HAP-1 (cell line): ENCODE results near the gene CNNM2.
"Not testable (repeated sequence)": the region's sequence is repeated elsewhere in the genome, so short reads cannot be mapped to it uniquely, and the experiment has no call there.

ENCODE experiments used
- DNase-seq, 2 experiments: peaks; one replicate each; pipeline ENCODE4 v3.0.0-alpha.2; 2016 to 2020; ENCODE audit warnings: low spot score in 2 of 2
- H3K27me3 ChIP-seq: fragments of 250-450 bp; sonication (Bioruptor Pico); 2 replicates; pipeline ENCODE4 v1.5.1; 2020; ENCODE audit warnings: low read depth, mild to moderate bottlenecking, moderate library complexity
- H3K36me3 ChIP-seq: fragments of 250-450 bp; sonication (Bioruptor Pico); replicated peaks from 2 replicates; pipeline ENCODE4 v1.5.1; 2020; ENCODE audit warnings: mild to moderate bottlenecking
- H3K4me1 ChIP-seq: fragments of 250-450 bp; sonication (Bioruptor Pico); 2 replicates; pipeline ENCODE4 v1.5.1; 2020; ENCODE audit warnings: mild to moderate bottlenecking
- H3K4me3 ChIP-seq: fragments of 250-450 bp; sonication (Bioruptor Pico); 2 replicates; pipeline ENCODE4 v1.5.1; 2020; ENCODE audit warnings: mild to moderate bottlenecking, moderate library complexity
- H3K9me3 ChIP-seq: fragments of 250-450 bp; sonication (Bioruptor Pico); 2 replicates; pipeline ENCODE4 v1.5.1; 2020; ENCODE audit warnings: mild to moderate bottlenecking, moderate library complexity
- in situ Hi-C: fragments of 300-500 bp; cut with MboI; formaldehyde crosslinking; loops from 3 replicates; pipeline ENCODE4 v1.14.3; 2020; ENCODE audit warnings: low sequenced_read_pairs, inconsistent platforms, mixed read lengths

CNNM2 gene

DNA sequence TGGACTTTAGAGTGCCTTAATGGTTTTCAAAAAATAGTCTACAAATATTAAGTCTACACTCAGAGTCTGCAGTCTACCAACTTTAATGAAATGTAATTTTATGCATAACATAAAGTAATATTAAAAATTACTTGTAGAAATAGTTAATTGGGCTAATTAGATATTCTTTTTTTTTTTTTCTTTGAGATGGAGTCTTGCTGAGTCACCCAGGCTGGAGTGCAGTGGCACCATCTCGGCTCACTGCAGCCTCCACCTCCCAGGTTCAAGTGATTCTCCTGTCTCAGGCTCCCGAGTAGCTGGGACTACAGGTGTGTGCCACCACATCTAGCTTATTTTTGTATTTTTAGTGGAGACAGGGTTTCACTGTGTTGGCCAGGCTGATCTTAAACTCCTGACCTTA, 46.0 kb downstream of the CNNM2 start:
- in situ Hi-C loops, H3K9me3 ChIP-seq, H3K4me1 ChIP-seq, H3K4me3 ChIP-seq, H3K27me3 ChIP-seq, DNase-seq, H3K36me3 ChIP-seq: not testable (repeated sequence)

- no peaks in the 10 kb centered on the region for H3K9me3 ChIP-seq
- in situ Hi-C loops: no loop called here
Measured at GRCh38 chr10:102964713-102965112, 46.6 kb downstream of the CNNM2 start.

DNA sequence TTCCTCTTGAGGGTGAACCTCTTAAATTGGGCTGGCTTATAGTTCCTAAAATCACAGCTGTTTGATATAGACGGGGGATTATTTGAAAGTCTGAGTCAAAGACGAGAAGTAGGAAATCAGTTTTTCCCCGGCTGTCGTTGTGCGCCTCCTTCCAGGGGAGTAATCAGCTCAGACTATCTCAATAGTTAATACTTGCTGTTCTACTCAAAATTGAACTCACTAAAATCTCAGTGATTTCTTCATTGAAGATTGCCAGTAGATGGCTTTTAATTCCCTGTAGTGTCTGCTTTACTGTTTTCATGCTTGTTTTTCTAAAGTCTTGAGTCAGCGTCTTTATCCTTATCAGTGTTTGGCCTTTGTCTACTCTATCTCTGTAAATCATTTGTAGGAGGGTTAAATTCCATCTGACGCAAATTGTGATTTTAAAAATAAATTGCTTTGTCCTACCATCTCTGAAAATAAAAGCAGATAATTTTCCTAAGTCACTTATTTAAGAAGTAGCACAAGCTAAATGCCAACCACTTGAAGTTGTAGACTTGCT, 47.3 kb downstream of the CNNM2 start:
- Histone ChIP-seq H3K9me3 (no peaks in the 10 kb centered on the region), H3K36me3 (no peaks in the 10 kb centered on the region), H3K4me1 (no peaks in the 10 kb centered on the region), H3K4me3 (no peak overlapping the region), H3K27me3 (no peaks in the 10 kb centered on the region)
- DNase-seq: no peak
- in situ Hi-C loops: no loop called here

More at GRCh38 chr10:102964713-102965112, 46.6 kb downstream of the CNNM2 start:
- Histone ChIP-seq H3K4me3 (no peak overlapping the region), H3K27me3 (no peaks in the 10 kb centered on the region), H3K4me1 (no peaks in the 10 kb centered on the region), H3K36me3 (no peaks in the 10 kb centered on the region)
- DNase-seq: no peak

DNA sequence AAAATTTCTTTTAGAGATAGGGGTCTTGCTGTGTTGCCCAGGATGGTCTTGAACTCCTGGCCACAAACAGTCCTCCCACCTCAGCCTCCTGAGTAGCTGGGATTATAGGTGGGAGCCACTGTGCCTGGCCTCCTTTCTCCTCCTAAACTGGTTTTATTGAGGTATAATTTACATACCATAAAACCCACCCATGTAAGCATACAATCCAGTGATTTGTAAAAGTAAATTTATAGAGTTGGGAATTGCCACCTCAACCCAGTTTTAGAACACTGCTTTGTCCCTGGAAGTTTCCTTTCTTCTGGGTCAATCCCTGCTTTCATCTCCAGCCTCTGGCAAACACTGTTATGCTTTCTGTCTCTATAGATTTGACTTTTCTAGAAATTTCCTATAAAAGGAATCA, 49.0 kb downstream of the CNNM2 start:
- Histone ChIP-seq H3K4me3 (no peak overlapping the region), H3K36me3 (no peaks in the 10 kb centered on the region), H3K4me1 (no peaks in the 10 kb centered on the region), H3K9me3 (no peaks in the 10 kb centered on the region), H3K27me3 (no peaks in the 10 kb centered on the region)
- no peak for DNase-seq
- in situ Hi-C loops: no loop called here

GRCh38 chr10:102970562-102971340, 52.7 kb downstream of the CNNM2 start:
- H3K4me3 ChIP-seq: no peak overlapping the region
- no peaks in the 10 kb centered on the region for H3K27me3 ChIP-seq
- no peaks in the 10 kb centered on the region for H3K9me3 ChIP-seq
- H3K4me1 ChIP-seq: no peaks in the 10 kb centered on the region
- no peaks in the 10 kb centered on the region for H3K36me3 ChIP-seq
- DNase-seq: no peak
- in situ Hi-C loops: no loop called here

DNA sequence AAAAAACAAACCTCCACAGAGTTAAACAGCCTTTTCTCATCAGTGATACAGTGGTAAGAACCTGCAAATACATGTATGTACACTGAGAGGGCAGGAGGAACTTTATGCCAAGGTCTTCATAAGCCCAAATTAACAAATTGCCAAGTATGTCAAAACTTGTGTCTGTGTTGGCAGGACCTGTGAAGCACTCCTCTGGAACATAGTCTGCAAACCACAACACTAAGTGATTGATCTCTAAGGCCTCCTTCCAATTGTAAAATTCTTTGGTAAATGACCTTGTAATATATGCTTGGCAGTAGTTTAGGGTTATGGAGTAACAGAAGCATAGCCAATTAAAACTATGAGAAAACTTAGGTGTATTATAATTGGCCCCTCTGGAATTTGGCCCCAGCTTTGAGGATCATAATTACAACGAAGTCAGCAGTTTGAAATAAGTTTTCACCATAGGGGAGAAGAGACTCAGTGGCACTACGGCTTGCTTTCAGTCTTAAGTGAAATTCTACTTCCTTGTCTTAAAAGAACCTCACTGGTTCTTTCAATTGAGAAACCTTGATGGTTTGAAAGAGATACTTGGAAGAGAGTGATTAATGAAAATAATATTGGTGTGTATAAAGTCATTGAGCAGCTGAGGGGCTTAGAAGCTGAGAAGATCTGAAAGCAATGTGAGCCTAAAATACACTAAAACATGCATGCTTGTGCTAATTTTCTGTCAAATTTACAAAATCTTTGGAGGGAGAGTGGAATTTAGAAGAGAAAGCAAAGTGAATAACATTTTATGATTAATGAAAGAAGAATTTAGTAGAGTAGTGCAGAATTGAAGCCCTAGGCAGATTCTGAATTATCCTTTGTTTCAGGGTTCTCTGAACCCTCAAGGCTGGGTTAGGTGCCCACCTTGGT, 57.6 kb downstream of the CNNM2 start:
- no peak for DNase-seq
- H3K9me3 ChIP-seq: no peaks in the 10 kb centered on the region
- no peaks in the 10 kb centered on the region for H3K27me3 ChIP-seq
- no peaks in the 10 kb centered on the region for H3K36me3 ChIP-seq
- H3K4me1 ChIP-seq: 0 out of 2 replicates have a peak, but pooled peaks cover 5% of the 10 kb centered on the region
- in situ Hi-C loops: no loop called here
- no peak overlapping the region for H3K4me3 ChIP-seq

- H3K4me1 ChIP-seq, DNase-seq, H3K4me3 ChIP-seq, H3K36me3 ChIP-seq, H3K27me3 ChIP-seq, in situ Hi-C loops, H3K9me3 ChIP-seq: not testable (repeated sequence)
Measured at GRCh38 chr10:102976380-102976726, 58.3 kb downstream of the CNNM2 start.

- no peak for DNase-seq
- Histone ChIP-seq H3K4me3 (no peak overlapping the region), H3K27me3 (no peaks in the 10 kb centered on the region), H3K4me1 (no peaks in the 10 kb centered on the region), H3K36me3 (no peaks in the 10 kb centered on the region), H3K9me3 (no peaks in the 10 kb centered on the region)
- in situ Hi-C loops: no loop called here
Measured at GRCh38 chr10:102982296-102982695, 64.2 kb downstream of the CNNM2 start.

GRCh38 chr10:102984086-102984485, 66.0 kb downstream of the CNNM2 start:
- Histone ChIP-seq H3K36me3 (no peaks in the 10 kb centered on the region), H3K9me3 (no peaks in the 10 kb centered on the region), H3K4me3 (no peak overlapping the region), H3K27me3 (no peaks in the 10 kb centered on the region), H3K4me1 (no peaks in the 10 kb centered on the region)
- DNase-seq: no peak
- in situ Hi-C loops: no loop called here

GRCh38 chr10:102985811-102986210, 67.7 kb downstream of the CNNM2 start:
- in situ Hi-C loops: no loop called here
- DNase-seq: no peak
- no peaks in the 10 kb centered on the region for H3K36me3 ChIP-seq
- H3K4me1 ChIP-seq: no peaks in the 10 kb centered on the region
- no peak overlapping the region for H3K4me3 ChIP-seq
- no peaks in the 10 kb centered on the region for H3K9me3 ChIP-seq
- H3K27me3 ChIP-seq: no peaks in the 10 kb centered on the region

DNA sequence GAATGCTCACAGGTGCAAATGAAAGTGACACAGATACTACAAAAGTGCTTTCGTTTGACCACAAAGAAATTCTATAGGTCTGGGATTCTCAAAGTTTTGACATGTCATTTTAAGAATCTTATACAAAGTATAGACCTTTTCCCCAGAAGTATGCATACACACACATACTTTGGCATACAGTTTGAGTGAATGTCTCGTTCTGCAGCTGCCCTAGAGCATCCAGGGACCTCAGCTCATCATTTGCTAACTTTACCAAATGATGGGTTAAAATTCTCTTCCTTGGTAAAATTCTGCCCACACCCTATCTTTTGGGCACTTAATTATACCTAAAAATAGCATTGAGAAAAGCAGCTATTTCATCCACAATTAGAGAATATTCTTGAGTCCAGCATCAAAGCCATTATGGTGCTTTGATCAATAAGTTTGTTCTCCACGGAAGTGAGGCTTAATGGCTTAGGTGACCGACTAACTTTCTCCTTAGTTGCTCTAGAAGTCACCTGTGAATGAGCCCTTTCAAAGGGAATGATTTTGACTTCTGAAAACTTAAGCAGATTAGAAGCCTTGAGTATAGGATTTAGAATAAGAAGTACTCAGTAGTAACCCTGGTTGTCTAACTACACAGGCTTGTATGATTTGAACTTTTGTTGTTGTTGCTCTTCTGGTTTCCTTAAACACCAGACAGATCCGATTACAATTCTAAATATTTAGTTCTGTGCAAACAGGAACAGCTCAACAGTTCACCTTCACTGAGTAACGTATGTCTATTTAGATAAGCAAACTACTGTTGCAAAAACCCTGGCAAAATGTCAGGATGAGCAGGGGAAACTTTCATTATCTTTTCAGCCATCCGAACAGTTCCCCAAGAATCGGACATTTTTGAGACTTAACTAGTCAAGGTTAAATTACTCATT, 70.6 kb downstream of the CNNM2 start:
- H3K4me1 ChIP-seq: no peaks in the 10 kb centered on the region
- H3K9me3 ChIP-seq: no peaks in the 10 kb centered on the region
- no peaks in the 10 kb centered on the region for H3K36me3 ChIP-seq
- no peak overlapping the region for H3K4me3 ChIP-seq
- no peaks in the 10 kb centered on the region for H3K27me3 ChIP-seq
- no peak for DNase-seq
- in situ Hi-C loops: no loop called here

- Histone ChIP-seq H3K9me3 (no peaks in the 10 kb centered on the region), H3K27me3 (no peaks in the 10 kb centered on the region), H3K4me3 (no peak overlapping the region), H3K36me3 (no peaks in the 10 kb centered on the region), H3K4me1 (peaks cover 9% of the 10 kb centered on the region)
- in situ Hi-C loops: no loop called here
- no peak for DNase-seq
Measured at GRCh38 chr10:102994531-102995295, 76.6 kb downstream of the CNNM2 start.

DNA sequence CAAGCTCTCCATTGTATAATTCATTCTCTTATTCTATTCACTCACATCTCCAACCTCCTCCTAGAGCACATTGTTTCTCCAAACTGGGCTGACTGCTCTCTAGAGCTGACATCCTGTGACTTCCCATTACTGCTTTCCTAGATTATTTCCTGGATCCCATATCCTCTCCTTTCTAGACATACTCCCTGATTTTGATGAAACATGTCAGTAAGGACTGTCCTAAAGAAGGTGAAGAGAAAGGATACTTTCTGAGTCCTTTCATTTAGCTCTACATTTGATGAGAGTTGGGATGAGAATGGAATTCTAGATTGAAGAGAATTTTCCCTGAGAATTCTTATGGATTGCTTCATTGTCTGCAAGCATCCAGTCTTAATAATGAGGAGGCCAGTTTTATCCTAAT, 78.8 kb downstream of the CNNM2 start:
- H3K4me3 ChIP-seq: no peak overlapping the region
- no peaks in the 10 kb centered on the region for H3K9me3 ChIP-seq
- in situ Hi-C loops: no loop called here
- H3K36me3 ChIP-seq: no peaks in the 10 kb centered on the region
- DNase-seq: no peak
- H3K27me3 ChIP-seq: no peaks in the 10 kb centered on the region
- H3K4me1 ChIP-seq: peaks cover 9% of the 10 kb centered on the region
